GM18526 (cell line): ENCODE data around the gene NUP214.

Source experiments
- POLR2A ChIP-seq: IDR thresholded peaks from 3 replicates; pipeline ENCODE4 v1.6.1; 2011; ENCODE audit not compliant: insufficient read length; ENCODE audit errors: extremely low read depth

The NUP214 gene

DNA sequence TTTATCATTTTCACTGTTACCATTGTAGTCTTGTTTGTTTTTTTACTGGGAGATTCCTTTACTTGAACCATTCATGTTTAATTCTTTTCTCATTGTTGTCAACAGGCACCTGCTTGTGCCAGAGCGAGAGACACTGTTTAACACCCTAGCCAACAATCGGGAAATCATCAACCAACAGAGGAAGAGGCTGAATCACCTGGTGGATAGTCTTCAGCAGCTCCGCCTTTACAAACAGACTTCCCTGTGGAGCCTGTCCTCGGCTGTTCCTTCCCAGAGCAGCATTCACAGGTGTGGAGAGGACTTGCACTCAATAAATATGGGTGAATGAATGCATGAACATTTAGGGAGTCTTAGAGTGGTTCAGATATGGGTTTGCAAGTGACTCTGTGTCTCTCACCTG is 37.5 kb downstream of the NUP214 start:
- no peak for TF ChIP-seq POLR2A

DNA sequence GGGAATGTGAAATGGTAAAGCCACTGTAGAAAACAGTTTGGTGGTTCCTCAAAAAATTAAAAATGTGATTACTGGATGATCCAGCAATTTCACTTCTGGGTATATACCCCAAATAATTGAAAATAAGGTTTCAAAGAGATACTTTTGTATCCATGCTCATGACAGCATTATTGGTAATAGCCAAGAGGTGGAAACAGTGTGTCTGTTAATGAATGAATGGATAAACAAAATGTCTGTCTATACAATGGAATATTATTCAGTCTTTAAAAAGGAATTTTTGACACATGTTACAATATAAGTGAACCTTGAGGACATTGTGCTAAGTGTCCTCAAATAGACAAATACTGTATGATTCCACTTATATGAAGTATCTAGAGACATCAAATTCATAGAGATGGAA is 40.1 kb downstream of the NUP214 start:
- no peak for TF ChIP-seq POLR2A

DNA sequence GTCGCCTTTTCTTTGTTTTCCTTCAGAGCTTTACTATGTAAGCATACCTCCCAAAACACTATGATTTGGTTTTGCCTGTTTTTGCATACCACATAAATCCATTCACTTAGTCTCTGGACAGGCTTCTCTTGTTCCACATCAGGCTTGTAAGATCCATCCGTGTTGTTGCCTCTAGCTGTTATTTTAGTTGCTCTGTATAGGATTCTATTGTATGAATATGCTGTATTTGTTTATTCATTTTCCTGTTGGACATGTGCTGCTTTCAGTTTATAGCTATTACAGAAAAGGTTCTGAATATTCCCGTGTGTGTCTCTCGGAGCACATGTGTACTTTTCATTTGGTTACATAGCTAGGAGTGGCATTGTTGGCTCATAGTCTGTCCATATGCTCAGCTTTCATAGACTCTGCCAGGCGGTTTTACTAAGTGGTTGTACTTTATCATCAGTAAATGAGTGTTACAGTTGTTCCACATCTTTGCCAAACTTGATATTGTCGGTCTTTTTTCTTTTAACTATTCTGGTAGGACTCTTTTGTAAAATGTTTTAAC is 41.8 kb downstream of the NUP214 start:
- no peak for TF ChIP-seq POLR2A

DNA sequence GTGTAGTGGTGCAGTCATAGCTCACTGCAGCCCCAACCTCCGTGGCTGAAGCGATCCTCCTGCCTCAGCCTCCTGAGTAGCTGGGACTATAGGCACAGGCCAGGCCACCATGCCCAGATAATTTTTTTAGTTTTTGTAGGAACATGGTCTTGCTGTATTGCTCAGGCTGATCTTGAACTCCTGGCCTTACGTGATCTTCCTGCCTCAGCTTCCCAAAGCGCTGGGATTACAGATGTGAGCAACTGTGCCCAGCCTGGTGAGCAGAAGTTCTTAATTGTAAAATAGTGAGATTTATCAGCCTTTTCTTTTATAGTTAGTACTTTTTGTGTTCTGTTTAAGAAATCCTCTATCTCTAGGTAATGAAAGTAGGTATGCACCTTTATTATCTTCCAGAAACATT is 42.5 kb downstream of the NUP214 start:
- TF ChIP-seq POLR2A, result no peak

DNA sequence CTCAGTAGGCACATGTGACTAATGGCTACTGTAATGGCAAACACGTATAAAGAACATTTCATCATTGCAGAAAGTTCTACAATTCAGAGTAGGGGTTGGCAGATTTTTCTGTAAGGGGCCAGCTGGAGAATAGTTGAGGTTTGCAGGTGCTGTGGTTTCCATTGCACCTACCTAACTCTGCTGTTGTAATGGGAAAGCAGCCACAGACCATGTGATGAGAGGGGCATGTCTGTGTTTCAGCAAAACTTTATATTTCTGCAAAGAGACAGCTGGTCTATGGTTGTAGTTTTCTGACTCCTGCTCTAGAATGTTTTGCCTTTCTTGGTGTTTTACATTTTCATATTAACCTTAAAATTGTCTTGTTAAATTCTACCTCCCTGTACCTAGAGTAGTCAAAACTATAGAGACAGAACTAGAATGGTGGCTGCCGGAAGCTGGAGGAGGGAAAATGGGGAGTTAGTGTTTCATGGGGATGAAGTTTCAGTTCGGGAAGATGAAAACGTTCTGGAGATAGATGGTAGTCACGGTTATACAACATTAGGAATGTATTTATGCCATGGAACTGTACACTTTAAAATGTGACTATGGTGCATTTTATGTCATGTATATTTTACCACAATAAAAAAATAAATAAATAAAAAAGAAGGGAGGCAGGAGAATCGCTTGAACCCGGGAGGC is 44.3 kb downstream of the NUP214 start:
- TF ChIP-seq POLR2A, result no peak

DNA sequence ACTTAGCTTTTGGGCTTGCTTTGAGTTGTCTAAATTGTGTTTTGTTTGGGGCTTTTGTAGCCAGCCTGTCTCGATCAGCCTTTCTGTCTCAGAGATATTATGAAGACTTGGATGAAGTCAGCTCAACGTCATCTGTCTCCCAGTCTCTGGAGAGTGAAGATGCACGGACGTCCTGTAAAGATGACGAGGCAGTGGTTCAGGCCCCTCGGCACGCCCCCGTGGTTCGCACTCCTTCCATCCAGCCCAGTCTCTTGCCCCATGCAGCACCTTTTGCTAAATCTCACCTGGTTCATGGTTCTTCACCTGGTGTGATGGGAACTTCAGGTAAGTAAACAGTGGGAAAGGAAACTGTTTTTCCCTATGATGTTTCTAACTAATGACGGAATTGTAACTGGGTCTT is 48.6 kb downstream of the NUP214 start:
- TF ChIP-seq POLR2A, result no peak

DNA sequence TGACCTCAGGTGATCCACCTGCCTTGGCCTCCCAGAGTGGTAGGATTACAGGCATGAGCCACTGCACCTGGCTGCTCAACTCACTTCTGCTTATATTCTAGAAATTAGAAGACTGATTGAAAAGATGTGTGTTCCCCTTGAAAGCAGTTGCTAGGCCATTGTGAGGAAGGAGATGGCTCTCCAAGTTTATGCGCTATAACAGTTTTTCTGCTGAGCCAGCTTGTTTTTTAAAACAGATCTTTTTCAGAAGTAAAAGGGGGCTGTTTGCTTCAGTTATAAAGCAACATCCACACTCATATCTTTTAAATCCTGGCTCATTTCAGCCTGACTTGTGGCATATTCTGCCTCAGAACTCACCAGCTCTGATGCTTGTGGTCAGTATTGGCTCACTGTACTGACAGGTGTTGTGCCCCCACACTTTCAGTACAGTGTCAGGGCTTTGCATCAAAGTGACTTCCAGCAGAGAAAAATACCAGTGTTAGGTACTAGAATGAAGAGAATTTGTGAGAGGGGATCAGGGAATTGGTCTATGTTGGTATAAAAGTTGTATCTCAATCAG is 49.4 kb downstream of the NUP214 start:
- no peak for TF ChIP-seq POLR2A

DNA sequence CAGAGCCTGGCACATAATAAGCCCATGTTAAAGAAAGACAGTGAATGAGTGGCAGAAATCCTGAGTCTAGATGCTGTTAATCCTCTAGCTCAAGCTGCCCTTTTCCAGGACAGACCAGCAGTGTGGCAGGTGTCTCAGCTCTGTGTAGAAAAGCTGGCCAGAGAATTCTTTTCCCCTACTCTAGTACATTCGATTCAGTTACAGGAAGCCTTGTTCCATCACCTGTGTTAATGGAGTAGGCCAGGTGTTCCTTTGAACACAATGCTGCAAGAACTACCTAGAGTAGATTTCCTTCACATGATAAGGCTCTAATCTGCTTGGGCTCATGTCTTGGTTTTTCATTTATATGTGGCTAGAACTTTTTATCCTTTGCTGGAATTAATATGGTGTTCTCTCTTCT is 52.5 kb downstream of the NUP214 start:
- no peak for TF ChIP-seq POLR2A

DNA sequence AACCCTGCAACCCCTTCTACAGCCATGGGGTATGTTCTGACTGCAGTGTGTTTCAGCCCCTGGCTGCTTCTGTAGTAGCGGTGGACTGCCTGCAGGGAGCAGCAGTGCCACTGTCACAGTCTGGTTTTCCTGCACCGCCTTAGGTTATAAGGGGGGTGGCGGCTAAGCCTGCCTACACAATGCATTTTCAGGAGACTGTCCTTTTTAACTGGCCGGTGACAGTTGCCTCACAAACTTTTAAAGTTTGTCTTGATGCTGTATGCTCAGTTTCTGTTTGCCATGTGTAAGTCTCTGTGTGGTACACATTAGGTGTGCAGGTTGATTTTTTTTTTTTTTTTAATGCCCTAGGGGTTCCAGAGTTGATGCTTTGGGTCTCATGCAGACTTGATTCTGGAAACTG is 53.0 kb downstream of the NUP214 start:
- TF ChIP-seq POLR2A, result no peak

DNA sequence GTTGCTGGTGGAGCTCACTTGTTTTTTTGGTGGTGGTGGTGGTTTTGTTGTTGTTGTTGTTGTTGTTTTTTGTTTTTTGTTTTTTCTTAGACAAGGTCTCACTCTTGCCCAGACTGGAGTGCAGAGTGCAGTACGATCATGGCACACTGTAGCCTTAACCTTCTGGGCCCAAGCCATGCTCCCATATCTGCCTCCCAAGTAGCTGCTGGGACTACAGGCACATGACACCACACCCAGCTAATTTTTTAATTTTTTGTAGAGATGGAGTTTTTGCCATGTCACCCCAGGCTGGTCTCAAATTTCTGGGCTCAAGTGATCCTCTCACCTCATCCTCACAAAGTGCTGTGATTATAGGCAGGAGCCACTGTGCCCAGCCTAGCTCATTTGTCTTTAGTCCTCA is 53.5 kb downstream of the NUP214 start:
- no peak for TF ChIP-seq POLR2A

DNA sequence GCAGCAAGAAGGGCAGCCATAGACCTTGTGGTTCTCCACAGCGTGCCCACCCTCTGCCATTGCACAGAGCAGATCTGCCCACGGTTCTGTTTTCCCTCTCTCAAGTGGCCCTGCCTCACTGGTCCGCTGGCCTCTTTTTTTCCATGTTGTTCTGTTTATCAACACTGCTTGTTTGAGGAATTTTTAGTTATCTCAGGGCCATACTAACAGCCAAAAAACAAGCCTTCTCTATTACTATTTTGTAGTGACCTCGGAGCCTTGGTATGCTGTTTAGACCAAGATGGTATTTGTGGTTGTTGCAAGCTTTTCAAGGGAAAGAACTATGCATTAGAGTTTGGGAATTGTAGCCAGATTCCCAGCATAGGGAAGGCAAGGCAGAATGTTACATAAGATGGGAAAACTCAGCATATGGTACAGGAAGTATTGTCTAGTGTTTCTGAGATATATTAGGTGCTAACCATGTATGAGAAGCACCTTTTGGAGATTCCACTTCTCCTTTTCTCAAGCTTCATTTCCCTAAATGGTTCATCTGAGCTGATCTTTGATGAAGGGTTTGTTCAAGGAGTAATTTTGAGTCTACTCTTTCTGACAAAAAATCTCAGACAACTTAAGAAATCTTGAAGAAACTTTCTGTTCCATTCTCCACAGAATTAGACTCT is 54.3 kb downstream of the NUP214 start:
- no peak for TF ChIP-seq POLR2A

DNA sequence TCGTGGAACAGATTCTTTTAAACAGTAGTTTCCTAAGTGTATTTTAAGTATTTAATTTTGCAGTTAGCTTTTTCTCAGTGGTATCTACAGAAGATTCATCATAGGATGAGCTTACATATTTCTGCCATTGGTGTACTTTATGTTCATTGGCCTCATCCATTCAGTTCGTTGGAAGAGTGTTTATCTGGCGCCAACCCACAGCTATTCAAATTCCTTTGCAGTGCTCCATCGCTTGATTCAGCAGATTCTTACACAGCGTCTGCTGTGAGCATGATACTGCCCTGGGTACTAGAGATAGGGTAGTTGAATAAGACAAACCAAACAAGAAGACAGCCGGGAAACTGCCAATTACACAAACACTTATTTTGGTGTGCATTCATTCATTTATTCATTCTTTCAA is 55.1 kb downstream of the NUP214 start:
- no peak for TF ChIP-seq POLR2A

DNA sequence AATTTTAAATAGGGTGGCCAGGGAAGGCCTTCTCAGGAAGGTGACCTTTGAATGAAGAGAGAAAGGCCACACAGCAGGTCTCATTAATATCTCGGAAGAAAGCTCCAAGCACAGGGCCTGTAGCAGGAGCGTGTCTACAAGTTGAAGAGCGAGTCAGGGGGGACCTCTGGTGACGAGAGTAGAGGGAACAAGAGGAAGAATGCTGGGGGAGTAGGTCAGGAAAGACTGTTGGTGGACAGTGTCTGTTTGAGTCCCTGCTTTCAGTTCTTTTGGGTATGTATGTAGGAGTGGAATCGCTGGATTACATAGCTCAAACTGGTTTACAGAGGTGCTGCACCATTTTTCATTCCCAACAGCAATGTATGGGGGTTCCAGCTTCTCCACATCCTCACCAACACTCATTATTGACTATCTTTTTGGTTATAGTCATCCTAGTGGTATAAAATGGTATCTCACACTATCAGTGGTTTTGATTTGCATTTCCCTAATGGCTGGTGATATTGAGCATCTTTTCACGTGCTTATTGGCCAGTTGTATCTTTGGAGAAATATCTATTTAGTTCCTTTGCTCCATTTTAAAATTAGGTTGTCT is 55.8 kb downstream of the NUP214 start:
- no peak for TF ChIP-seq POLR2A

DNA sequence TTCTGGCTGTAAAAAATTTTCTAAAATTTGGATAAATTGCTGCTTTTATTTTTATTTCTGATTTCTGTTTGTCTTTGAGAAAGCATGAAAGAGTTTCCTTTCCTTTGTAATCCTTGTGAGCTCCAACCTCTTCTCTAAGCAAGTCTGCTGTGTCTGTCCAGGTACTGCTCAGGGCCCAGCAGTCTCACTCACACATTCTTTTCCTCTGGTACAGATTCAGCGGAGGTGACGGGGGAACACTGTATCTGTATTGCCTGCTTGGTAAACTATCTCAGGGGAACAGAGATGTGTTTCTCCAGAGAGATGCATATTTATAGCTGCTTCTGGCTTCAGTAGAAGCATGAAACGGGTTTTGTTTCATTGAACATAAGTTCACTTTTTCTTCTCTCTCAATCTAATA is 60.5 kb downstream of the NUP214 start:
- TF ChIP-seq POLR2A, result no peak

DNA sequence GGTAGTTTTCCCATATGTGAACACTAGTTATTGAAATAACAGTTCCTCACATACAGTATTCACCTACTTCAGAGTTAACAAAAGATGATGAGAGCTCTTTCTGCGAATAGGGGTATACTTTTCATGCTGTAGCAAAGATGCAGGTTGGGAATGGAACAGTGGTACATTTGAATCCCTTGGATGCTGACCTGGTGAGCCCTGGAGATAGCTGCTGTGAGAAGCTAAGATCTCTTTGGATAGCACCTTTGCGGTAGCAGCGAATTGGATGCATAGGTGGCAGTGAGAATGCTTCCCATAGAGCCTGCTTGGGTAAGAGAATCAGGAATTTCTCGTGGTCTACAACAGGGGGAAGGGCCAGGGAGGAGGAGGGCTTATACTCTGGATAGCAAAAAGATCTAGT is 61.2 kb downstream of the NUP214 start:
- no peak for TF ChIP-seq POLR2A

DNA sequence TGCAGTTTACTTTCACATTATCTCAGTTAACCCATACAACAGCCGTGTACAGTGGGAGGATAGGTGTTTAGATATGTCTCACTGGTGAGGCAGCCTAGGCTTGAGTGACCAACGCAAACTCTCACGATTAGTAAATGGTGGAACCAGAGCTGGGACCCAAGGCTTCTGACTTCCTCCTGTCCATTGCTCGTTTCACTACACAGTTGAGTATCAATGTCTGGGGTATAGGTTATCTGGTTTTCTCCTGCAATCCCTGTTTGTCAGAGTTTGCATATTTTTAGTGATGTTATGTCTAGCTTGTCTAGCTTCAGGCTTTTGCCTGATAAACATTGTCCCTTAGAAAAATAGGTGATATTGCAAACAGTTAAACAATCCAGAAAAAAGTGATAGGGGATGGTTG is 62.6 kb downstream of the NUP214 start:
- no peak for TF ChIP-seq POLR2A
